Right kidney (tissue), 1 donor: ENCODE results near the gene DPP6.

Source experiments
- DNase-seq: peaks from one replicate; pipeline ENCODE4 v3.0.0-alpha.2; 2016

Gene DPP6

GRCh38 chr7:154232700-154233099 is 180.5 kb downstream of the DPP6 start:
- DNase-seq = no peak

- DNase-seq = no peak
Measured at GRCh38 chr7:154241988-154242387, 189.8 kb downstream of the DPP6 start.

GRCh38 chr7:154242709-154243108 is 190.5 kb downstream of the DPP6 start:
- no peak for DNase-seq

GRCh38 chr7:154252046-154252445 is 199.8 kb downstream of the DPP6 start:
- DNase-seq = no peak

GRCh38 chr7:154253810-154254209 is 201.6 kb downstream of the DPP6 start:
- no peak for DNase-seq

GRCh38 chr7:154255324-154255723 is 203.1 kb downstream of the DPP6 start:
- DNase-seq = no peak

GRCh38 chr7:154256150-154256549 is 204.0 kb downstream of the DPP6 start:
- DNase-seq = no peak

GRCh38 chr7:154259396-154259795 is 207.2 kb downstream of the DPP6 start:
- DNase-seq = no peak

GRCh38 chr7:154287356-154287755 is 235.2 kb downstream of the DPP6 start:
- no peak for DNase-seq

- DNase-seq = no peak
Measured at GRCh38 chr7:154289119-154289518, 236.9 kb downstream of the DPP6 start.

GRCh38 chr7:154296443-154296842 is 244.2 kb downstream of the DPP6 start:
- DNase-seq = no peak

GRCh38 chr7:154299736-154300135 is 247.5 kb downstream of the DPP6 start:
- DNase-seq = no peak

GRCh38 chr7:154302380-154302779 is 250.2 kb downstream of the DPP6 start:
- DNase-seq = no peak

- no peak for DNase-seq
Measured at GRCh38 chr7:154304231-154304630, 252.0 kb downstream of the DPP6 start.

GRCh38 chr7:154304740-154305700 is 252.8 kb downstream of the DPP6 start:
- DNase-seq = no peak

GRCh38 chr7:154306036-154306435 is 253.8 kb downstream of the DPP6 start:
- no peak for DNase-seq

- DNase-seq = no peak
Measured at GRCh38 chr7:154308928-154309327, 256.7 kb downstream of the DPP6 start.

- no peak for DNase-seq
Measured at GRCh38 chr7:154310114-154310513, 257.9 kb downstream of the DPP6 start.

- DNase-seq = no peak
Measured at GRCh38 chr7:154324196-154324595, 272.0 kb downstream of the DPP6 start.

GRCh38 chr7:154326421-154326820 is 274.2 kb downstream of the DPP6 start:
- no peak for DNase-seq

- DNase-seq = no peak
Measured at GRCh38 chr7:154330318-154330717, 278.1 kb downstream of the DPP6 start.

GRCh38 chr7:154332811-154333580 is 280.8 kb downstream of the DPP6 start:
- no peak for DNase-seq

- DNase-seq = no peak
Measured at GRCh38 chr7:154336295-154336694, 284.1 kb downstream of the DPP6 start.
